NCI-H2196 treated with DMSO at 0.1 percent for 48 hours (cell line): Measurements from ENCODE around the gene PSMD1.
"Not testable (repeated sequence)": the region's sequence is repeated elsewhere in the genome, so short reads cannot be mapped to it uniquely, and the experiment has no call there.

Source experiments
- DNase-seq: peaks from one replicate; lab custom pipeline; 2025; ENCODE audit not compliant: unreplicated experiment; lab: John Stamatoyannopoulos, UW

The PSMD1 gene

DNA sequence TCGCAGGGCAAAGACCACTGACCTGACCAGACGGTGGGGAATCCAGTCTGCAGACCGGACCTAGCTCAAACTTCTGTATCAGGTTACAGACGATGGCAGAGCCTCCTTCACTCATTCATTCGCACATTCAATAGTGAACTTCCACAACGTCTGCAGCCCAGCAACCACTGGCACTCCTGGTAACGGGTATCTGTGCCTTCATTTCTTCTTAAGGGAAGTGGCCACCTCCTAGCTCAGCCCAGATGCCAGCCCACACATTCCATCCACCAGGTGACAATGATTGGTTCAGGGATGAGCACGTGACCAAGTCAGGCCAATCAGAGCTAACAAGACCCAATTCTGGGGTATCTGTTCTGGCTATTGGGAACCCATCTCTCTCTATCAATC is 125.8 kb downstream of the PSMD1 start:
- no peak for DNase-seq

DNA sequence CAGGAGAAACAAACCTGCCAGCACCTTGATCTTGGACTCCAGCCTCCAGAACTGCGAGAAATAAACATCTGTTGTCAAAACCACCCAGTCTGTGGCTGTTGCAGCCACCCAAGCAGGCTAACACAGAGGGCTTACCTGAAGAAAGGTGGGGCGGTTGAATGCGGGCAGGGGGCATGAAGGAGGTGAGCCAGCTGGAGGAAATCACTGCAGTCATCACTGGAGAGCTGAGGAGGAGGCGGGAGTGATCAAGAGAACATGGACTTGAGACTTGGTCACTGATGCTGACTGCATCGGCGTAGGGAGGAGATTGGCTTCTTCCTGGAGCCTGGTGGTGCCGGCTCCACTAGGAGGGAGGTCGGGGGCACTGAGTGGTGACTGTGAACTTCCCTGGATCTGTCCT is 127.2 kb downstream of the PSMD1 start:
- DNase-seq, result no peak

DNA sequence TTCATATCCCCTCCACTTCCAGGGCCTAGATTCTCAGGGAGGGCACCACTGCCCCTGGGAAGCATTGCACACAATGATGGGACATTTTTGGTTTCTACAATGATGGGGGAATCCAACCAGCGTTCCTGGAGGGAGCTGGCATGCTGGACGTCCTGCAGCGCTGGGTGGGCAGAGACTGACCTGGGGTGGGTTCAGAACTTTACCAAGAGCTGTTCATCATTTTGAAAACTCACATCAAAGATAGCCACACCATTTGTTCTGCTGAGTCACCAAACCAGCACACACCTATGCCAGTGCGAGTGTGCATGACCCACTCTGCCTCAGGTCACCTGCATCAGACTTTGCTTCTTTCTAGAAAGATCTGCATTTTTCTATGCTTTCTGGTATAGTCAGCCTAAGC is 127.7 kb downstream of the PSMD1 start:
- no peak for DNase-seq

DNA sequence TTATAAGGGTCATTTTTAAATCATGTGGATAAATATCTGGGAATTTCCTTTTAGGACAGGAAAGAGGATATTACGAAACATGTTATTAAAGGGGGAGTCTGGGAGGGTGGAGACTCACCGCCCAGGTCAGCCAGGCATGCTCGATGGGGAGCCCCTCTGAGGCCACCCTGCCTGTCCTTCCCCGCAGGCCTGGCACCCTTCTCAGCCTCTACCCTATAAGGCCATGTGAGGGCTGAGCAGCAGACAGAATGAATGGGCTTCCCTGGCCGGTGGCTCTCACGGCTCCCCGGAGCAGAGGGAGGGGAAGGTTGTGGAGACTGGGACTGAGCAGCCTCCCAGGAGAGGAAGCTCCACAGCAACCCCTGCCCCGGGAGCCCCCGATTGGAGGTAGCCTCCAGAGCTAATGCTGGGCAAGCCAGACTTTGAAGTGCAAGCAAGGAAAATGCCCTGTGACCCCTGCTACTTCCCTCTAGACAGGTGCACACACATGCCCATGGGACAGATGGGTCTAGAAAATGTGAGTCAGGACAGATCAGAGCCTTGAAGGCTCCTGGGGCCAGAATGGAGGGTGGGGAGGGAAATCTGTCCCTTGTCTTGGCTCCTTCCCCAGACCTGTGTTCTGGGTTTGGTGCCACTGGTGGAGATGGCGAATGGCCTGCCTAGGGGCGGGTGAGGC is 128.5 kb downstream of the PSMD1 start:
- DNase-seq, result no peak

DNA sequence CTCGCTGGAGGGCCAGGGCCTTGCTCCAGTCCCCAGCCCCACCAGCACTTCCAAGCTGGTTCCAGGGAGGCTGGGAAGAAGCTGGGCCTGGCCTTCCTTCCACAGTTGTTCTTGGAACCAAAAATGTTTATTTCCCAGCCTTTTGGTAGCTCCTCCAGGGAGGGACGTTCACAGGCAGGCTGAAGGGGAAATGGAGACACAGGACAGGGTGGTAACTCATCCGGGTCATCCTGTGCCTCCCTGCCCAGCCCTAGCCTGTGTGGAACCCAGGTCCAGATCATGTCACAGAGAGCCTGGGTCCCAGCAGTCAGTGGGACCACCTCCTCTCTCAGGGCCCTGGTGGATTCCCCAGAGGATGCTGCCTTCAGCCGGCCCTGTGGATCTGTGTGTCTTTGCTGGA is 129.2 kb downstream of the PSMD1 start:
- DNase-seq, result no peak

DNA sequence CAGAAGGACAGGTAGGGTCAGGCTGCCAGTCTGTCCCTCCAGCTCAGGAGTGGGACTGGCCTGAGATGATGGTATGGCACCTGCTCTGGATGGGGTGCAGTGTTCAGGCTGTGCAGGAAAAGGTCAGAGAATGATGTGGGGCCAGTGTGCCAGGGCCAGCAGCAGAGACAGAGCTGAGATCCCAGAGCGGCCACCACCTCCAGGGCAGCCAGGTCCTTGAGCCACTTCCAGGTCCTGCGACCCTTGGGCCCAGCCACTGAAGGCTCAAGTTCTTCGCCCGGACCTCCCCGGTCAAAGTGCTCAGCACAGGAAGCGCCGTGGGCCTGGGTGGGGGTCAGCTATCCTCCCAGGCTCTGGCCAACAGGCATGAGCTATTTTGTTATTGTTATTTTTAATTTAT is 129.7 kb downstream of the PSMD1 start:
- DNase-seq, result no peak

DNA sequence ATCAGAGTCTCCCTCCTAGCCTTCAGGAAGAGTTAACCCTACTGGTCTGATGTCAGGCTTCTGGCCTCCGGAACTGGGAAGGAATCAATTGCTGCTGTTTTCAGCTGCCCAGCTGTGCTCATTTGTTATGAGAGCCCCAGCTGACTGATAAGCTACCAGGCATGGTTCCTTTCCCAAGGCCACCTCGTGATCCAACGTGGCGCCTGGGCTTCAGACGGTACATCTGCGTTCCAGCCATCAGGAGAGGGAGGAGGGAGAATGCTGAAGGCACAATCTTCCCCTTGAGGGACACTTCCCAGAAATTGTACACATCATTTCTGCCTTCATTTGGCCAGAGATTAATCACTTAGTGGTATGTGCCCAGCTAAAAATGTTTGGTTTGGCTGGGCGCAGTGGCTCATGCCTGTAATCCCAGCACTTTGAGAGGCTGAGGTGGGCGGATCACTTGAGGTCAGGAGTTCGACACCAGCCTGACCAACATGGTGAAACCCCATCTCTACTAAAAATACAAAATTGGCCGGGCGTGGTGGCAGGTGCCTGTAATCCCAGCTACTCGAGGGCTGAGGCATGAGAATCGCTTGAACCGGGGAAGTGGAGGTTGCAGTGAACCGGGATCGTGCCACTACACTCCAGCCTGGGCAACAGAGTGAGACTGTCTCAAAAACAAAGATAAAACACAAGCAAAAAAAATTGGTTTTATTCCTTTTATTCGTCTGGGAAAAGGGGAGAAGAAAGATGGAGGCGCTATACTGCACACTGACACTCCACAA is 131.3 kb downstream of the PSMD1 start:
- no peak for DNase-seq

DNA sequence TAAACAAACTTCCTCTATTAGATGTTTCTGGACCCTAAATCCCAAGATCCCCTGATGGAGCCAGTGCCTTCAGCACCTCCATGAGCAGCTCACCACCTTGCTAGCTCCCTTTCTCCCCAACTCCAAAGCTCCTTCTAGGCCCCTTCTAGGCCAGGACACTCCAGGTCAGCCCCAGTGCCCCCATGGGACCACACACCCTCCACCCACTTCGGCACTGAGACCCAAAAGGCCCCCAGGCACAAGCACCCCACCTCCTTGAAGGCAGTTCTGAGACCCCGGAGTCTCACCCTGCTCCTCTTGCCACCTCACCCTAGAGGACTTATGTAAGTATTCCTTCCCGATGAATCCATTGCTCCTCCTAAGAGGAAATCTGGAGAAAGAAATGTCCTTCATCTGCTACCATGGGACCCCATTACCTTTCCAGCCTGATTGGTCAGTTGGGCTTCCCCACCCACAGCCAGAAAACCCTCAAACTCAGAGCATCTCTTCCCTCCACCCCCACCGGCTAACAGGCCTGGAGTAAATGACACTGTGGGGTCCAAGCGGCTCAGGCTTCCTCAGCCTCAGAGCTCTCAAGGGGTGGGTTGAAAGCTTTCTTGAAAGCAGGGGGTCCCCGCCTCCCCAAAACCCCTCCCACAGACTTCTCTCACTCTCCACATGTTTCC is 132.0 kb downstream of the PSMD1 start:
- no peak for DNase-seq

DNA sequence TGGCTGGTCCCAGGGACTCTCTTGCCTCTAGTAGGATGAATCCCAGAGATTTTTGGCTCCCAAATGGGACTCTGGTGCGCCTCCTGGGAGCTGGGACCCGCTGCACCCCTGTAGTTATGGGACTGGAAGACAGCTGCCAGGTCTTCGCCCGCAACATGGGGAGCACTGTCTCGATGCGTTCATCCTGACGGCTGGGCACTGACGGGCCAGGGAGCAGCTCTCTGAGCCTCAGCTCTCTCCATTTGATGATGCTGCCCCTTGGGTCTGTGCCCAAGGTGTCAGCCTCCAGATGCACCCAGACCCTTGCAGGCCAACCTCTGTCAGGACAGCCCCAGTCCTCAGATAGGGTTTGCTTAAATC is 132.5 kb downstream of the PSMD1 start:
- no peak for DNase-seq

DNA sequence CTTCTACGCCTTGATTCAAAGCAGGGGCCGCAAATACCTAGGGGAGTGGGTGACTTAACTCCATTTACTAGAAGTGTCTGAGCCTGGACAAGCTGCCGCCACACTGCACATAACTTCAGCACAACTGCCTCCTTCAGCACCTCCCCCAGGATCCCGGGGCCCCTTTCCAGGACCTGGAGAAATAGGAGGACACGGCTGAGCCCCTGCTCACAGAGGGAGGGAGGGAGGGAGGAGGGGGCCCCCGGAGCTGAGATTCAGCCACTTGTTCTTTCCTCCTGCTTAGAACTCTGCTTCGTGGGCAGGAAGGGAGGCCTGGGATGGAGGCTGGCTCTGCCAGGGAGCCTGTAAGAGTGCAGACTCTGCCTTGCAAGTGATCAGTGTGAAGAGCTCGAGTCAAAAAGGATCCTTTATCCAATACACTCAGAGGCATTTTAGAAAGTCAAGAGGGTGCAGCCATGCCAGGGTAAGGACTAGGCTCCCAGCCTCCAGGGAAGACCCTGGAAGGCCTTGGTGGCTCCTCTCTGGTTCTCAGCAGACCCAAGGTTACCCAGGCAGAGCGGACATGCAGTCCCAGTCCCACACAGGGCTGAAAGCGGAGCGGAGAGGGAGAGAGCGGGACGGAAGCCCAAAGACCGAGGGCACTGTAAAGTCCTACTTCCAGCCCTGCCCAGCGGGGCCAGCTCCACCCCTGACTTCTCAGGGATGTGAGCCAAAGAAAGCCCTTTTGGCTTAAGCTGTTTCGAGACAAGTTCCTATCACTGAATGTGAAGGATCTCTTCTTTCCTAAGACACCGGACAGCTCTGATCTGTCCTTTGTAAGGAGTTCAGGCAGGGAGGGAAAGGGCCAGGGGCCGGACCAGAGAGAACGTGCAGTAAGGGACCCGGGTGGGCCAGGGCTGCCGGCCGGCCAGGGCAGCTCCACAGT is 133.2 kb downstream of the PSMD1 start:
- DNase-seq, result no peak

DNA sequence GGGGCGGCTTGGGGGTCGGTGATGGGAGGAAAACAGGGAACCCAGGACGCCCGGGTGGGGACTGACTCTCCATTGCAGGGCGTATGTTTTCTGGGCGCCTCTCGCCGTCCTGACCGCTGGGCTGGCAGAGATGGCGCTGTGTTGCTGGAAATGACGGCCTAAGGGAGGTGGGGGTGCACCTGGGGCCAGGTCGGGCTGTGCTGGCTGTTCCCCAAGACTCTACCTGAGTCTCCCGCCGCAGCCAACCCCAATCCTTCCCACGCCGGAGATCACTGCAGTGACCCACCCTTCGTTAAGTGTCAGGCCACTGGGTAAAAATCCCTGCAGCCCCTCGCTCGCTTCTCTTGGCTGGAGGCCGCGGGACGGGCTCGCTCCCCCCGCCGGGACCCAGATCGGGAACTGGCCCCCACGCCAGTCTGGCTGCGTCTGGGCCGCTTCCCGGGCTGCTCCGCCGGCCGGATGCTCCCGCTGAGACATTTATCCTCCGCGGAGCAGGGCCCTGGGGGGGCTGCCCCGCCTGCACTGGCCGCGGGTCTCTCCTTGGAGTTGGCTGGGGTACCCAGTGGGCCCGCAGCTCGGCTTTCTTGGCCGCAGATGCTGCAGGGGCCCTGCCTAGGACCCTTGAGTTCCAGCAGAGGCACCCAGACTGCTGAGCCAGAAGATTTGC is 134.0 kb downstream of the PSMD1 start:
- no peak for DNase-seq

DNA sequence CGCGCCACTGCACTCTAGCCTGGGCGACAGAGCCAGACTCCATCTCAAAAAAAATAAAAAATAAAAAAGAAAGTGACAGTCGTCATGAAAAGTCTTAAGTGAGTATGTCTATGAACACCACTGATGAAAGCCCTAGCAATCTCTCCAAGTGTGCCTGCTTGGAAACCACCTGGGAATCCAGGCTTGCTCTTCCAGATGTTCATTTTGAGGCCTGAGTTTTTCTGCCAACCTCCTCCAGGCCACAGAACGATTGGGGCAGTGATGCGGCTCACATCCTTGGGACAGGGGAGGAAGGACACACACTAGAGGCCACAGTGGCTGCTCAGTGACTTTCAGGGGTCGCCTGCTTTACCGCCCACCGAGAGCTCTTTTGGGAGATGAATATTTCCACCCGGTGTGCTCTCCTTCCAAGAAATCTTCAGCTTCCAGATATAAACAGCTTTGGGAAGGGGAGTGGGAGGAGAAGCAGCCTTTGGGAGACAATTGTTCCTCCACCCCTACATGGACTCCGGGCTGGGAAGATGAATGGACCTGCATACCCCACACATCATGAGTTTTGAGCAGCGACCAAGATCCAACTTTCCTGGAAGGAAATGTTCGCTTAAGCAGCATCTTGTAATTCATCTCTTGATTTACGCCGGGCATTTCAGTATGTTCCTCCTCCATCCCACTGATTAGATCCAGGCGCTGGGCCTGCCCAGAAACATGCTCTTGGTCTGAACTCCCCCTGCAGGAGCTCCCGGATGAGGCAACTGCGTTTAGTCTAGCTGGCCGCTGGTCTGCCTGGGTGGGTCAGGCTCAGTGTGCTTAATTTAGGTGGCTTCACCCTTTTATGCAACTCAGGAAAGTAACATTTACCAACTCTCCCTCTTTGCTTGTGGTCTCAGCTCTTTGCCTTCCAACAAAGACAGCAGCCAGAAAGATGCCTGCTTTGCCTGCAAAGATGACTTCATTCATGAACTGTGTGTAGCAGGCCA is 135.5 kb downstream of the PSMD1 start:
- no peak for DNase-seq

DNA sequence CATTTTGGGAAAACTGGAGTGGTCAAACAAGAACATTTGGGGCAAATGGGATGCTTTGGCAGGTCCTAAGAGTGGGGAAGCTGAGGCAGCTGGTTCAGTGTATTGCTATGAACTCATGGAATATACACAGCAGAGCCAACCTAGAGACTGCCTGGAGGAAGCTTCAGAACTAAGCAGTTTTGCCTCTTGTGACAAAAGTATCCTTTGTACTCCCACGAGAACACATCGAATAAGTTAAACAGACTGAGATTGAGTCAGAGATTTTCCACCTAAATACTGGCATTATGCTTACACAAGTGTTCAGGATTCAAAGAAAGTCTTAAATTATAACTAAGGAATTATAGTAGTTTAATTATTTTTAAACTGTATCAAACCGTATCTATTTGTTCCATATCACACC is 136.5 kb downstream of the PSMD1 start:
- DNase-seq, result no peak

DNA sequence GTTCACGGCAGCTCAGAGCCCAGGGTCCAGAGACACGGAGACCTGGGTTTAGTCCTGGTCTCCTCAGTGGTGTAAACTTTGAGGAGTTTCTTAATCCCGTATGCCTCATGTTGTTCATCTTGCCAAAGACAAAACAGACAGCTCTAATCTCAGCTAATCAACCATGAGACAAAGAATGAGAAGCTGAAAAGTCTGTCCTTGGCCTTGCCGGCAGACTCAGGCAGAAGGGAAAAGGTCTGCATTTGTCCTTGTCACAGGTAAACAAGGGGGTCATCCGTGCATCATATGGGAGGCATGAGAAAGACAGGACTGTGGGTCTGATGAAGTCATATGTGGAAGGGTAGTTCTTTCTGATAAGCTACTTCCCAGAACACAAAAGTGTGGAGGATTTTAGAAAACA is 139.9 kb downstream of the PSMD1 start:
- DNase-seq, result no peak

DNA sequence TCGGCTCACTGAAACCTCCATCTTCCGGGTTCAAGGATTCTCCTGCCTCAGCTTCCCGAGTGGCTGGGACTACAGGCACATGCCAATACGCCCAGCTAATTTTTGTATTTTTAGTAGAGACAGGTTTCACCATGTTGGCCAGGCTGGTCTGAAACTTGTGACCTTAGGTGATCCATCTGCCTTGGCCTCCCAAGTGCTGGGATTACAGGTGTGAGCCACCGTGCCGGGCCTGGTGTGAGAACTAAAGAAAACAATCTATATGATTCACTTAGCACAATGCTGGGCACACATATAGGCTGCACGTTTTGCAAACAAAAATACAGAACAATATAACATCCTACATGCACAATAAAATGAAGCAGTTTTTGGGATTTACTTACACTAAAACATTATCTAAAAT is 140.5 kb downstream of the PSMD1 start:
- DNase-seq, result not testable (repeated sequence)

DNA sequence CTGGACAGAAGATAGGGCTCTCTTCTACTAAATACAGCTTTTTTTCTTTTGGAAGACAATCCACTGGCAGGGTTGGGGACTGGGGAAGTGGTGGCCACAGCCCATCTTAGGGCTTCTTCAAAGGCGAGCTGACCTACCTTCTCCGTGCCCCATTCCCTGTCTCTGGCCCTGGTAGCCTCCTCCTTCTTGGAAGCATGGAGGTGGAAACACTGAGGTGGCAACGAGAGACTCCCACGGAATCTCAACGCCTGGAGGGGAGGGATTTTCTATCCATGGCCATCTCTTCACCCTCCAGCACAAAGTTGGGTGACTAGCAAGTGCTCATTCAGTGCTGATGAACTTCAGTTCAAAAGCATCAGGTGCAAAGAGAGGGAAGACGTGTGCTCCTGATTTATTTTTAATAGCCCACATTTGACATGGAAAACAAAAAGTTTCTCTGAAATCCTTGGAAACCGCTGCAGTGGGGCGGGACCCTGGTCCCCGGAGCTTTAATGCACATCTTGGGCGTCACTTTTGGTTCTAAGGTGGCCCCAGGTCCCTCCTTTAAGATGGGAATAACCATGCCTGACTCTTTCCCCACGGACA is 141.1 kb downstream of the PSMD1 start:
- DNase-seq, result no peak

DNA sequence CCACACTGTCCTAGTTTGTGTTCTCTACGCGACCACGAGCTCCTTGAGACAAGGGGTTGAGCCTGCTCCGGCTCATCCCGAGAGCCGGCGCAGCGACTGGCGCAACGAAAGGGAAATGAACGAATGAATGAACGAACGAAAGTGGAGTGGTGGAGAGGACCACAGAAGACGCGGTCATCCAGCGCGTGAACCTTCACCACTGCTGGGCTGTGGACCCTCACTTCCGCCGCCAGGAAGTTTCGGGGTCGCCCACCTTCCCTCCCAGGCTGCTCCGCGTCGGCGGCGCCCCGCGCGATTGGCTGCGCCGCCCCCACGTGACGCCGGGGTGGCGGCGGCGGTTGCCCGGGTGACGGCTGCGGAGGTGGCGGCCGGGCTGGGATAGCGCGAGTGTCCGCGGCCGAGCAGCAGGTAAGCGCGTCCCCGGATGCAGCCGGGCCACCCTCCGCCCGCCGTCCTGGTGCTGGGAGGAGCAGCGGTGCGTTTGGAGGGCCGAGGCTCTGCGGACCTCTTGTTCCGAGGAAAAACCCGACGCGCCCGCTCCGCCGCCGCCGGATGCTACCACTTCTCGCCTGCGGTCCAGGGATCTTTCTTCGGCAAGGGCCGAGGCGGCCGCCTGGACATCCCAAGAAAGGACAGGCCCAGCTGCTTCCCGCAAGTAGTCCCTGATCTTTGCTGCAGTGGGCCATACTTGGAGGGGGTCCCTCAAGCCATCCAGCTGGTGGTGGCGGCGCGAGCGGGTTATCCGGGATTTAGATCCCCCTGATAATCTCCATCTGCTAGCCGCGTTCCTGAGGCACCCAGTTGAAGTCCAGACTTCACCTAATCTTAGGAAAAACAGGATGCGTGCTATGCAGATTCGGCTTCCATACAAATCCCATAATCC is 141.9 kb downstream of the PSMD1 start, which contains the start of gene ARMC9:
TSS of gene ARMC9 (plus strand) at position 341 of the 883 bp plus-strand sequence. CDS start 7,608 bp downstream, outside the sequence.
- DNase-seq, result peak; percentile 59

DNA sequence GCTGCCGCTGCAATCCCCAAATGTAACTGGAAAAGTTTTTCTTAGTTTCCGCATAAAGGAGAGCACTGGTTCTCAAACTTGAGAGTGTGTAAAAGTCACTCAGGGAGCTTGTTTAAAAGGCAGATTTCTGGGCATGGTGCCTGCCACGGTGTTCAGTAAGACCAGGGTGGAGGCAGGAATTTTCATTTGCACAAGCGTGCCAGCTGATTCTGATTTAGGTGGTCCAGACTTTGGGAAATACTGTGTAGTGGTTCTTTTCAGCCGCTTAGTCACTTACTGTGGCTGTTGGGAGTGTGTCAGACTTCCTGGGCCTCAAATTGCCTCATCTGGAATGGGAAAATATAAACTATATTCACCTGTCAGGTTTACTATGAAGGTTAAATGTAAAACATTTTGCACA is 142.6 kb downstream of the PSMD1 start:
- no peak for DNase-seq
